ENCODE measurements around the gene CYB5A.

Gene CYB5A

DNA sequence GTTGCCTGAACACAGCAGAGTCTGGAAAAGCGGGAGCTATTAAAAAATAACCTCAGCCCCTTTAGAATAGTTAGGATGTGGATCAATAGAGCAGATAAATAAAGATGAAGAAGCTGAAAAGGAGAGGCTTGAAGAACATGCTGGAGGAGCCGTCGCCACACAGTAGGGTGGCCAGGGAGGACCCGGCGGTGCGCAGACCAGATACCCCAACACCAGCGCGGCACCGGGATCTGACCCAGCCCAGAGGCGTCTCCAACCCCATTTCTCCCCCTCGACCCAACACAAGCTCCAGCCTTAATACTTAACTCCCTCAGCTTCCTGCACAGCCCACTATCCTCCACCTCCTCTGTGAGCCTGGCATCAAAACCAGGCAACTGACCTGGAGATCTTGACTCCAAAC lies 16.0 kb downstream of the CYB5A start:
- Mint-ChIP-seq H3K27me3 (no peaks in the 10 kb centered on the region), H3K27ac (no peak overlapping the region), H3K4me1 (ENCODE audit: low read depth) (peaks cover 4% of the 10 kb centered on the region), H3K4me3 (no peak overlapping the region), H3K36me3 (peaks cover 12% of the 10 kb centered on the region), H3K9me3 (ENCODE audit: low read depth) (no peaks in the 10 kb centered on the region)

DNA sequence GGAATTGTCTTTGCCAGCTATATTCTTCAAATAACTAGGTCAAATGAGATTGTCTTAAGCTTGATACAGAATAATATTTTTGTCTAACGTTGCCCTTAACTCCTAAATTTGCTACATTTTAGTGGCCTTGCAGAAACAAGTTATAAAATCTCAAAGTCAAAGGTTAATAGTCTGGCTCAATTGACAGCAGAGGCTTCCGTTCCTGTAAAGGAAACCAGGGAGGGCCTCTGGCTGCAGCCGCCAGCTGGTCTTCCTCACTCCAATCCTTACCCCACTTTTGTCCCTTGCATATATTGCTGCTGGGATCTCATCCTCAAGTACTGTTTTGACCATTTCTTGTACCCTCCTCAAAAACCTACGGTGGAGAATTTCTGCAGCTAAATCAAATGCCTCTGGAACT lies 17.1 kb downstream of the CYB5A start:
- no peaks in the 10 kb centered on the region for H3K9me3 Mint-ChIP-seq (ENCODE audit: low read depth)
- H3K4me1 Mint-ChIP-seq (ENCODE audit: low read depth), result peaks cover 4% of the 10 kb centered on the region
- H3K36me3 Mint-ChIP-seq, result peaks cover 12% of the 10 kb centered on the region
- no peaks in the 10 kb centered on the region for H3K27me3 Mint-ChIP-seq
- H3K27ac Mint-ChIP-seq, result no peak overlapping the region
- no peak overlapping the region for H3K4me3 Mint-ChIP-seq

DNA sequence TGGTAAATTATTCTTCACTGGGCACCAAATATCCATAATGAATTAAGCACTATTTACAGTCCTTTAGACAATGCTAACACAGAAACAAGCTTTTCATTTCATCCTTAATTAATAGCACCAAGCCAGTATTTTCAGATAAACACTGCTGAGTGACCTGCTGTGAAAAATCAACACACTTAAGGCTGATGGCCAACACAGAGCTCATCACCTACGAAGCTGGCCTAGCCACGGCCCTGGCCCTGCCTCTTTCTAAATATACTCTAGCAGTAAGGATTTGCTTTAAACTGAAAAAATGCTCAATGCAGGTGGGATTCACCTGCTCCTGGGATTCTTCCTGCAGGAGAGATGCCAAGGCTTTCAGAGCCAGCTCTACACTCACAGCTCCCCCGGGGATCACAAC lies 18.4 kb downstream of the CYB5A start:
- Mint-ChIP-seq H3K4me1 (ENCODE audit: low read depth) (peaks cover 7% of the 10 kb centered on the region), H3K4me3 (no peak overlapping the region), H3K36me3 (peaks cover 10% of the 10 kb centered on the region), H3K9me3 (ENCODE audit: low read depth) (no peaks in the 10 kb centered on the region), H3K27me3 (no peaks in the 10 kb centered on the region), H3K27ac (no peak overlapping the region)

- no peaks in the 10 kb centered on the region for H3K27me3 Mint-ChIP-seq
- no peaks in the 10 kb centered on the region for H3K9me3 Mint-ChIP-seq (ENCODE audit: low read depth)
- H3K4me3 Mint-ChIP-seq, result no peak overlapping the region
- H3K36me3 Mint-ChIP-seq, result peaks cover 7% of the 10 kb centered on the region
- no peak overlapping the region for H3K27ac Mint-ChIP-seq
- peaks cover 7% of the 10 kb centered on the region for H3K4me1 Mint-ChIP-seq (ENCODE audit: low read depth)
Observed at GRCh38 chr18:74271635-74272034, 20.1 kb downstream of the CYB5A start.

DNA sequence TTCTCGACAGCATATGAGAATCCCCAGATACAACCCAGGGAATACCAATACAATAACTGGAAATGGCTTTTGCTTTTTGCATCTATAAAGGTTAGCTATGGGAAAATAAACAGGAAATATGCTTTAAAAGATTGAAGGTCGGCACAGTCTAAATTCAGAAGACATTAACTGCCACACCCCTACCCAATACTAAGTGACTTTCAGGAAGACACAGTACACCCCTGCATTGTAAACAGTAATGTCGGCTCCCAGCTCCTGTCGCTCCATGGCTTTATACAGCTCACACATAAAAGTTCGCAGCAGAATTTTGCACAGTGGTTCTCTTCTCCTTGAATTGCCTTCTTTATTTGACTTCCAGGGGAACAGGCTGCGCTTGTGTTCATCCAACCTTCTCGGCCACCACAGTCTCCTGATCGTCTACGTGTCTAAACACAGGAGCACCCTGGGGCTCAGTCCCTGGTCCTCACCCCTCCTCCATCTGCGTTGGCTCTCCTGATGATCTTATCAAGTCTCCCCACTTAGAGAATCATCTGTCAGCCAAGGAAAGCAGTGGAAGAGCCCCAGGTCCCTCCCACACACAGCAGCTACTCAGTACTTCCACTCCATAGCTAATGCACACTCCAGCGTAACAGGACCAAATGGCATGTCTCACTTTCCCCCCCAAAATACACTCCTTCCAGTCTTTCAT lies 22.7 kb downstream of the CYB5A start:
- Mint-ChIP-seq H3K4me3 (no peak overlapping the region), H3K9me3 (ENCODE audit: low read depth) (no peaks in the 10 kb centered on the region), H3K27me3 (no peaks in the 10 kb centered on the region), H3K4me1 (ENCODE audit: low read depth) (peaks cover 3% of the 10 kb centered on the region), H3K36me3 (peaks cover 2% of the 10 kb centered on the region), H3K27ac (no peak overlapping the region)

GRCh38 chr18:74268175-74268574 lies 23.6 kb downstream of the CYB5A start:
- Mint-ChIP-seq H3K9me3 (ENCODE audit: low read depth) (no peaks in the 10 kb centered on the region), H3K4me1 (ENCODE audit: low read depth) (peaks cover 3% of the 10 kb centered on the region), H3K36me3 (peaks cover 2% of the 10 kb centered on the region), H3K27ac (no peak overlapping the region), H3K4me3 (no peak overlapping the region), H3K27me3 (no peaks in the 10 kb centered on the region)

DNA sequence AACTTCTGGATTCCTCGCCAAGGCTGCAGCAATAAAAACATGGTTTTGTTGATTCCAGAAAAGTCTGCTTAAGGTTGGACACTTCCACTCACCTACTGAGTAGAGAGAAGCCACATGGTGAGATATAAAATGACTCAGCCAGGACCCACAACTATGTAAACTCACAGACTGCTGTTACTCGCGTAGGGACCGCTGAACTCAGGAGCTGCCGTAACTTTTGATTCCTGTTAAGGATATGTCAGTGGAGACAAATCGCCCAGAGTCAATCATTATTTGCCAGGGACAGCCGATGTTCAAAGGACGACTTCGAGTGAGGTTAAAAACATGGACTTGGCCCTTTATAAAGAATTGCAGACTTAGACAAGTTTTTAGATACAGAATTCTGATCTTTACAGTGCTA lies 25.6 kb downstream of the CYB5A start:
- Mint-ChIP-seq H3K27me3 (no peaks in the 10 kb centered on the region), H3K36me3 (peaks cover 2% of the 10 kb centered on the region), H3K9me3 (ENCODE audit: low read depth) (no peaks in the 10 kb centered on the region), H3K27ac (no peak overlapping the region), H3K4me1 (ENCODE audit: low read depth) (peaks cover 3% of the 10 kb centered on the region), H3K4me3 (no peak overlapping the region)

DNA sequence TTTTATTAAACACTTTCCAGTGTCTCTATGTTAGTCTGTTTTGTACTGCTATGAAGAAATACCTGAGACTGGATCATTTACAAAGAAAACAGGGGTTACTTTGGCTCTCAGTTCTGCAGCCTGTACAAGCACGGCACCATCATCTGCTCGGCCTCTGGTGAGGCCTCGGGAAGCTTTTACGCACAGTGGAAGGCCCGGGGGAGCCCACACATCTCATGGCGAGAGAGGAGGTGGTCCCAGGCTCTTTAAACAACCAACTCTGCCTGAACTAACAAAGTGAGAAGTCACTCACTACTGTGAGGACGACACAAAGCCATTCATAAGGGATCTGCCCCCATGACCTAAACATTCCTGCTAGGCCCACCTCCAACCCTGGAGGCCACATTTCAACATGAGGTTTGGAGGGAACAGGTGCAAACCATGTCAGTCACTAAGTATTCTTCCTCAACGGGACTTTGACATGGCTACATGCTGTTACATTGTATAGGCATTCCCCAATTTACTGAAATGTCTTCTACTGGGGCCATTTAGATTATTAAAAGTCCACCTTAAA lies 26.1 kb downstream of the CYB5A start:
- H3K36me3 Mint-ChIP-seq, result peaks cover 2% of the 10 kb centered on the region
- no peak overlapping the region for H3K4me3 Mint-ChIP-seq
- H3K4me1 Mint-ChIP-seq (ENCODE audit: low read depth), result peaks cover 3% of the 10 kb centered on the region
- H3K27ac Mint-ChIP-seq, result no peak overlapping the region
- no peaks in the 10 kb centered on the region for H3K27me3 Mint-ChIP-seq
- no peaks in the 10 kb centered on the region for H3K9me3 Mint-ChIP-seq (ENCODE audit: low read depth)

- H3K9me3 Mint-ChIP-seq (ENCODE audit: low read depth), result no peaks in the 10 kb centered on the region
- H3K27me3 Mint-ChIP-seq, result no peaks in the 10 kb centered on the region
- no peak overlapping the region for H3K27ac Mint-ChIP-seq
- no peak overlapping the region for H3K4me3 Mint-ChIP-seq
- peaks cover 2% of the 10 kb centered on the region for H3K36me3 Mint-ChIP-seq
- H3K4me1 Mint-ChIP-seq (ENCODE audit: low read depth), result peaks cover 2% of the 10 kb centered on the region
Observed at GRCh38 chr18:74264303-74265020, 27.3 kb downstream of the CYB5A start.

GRCh38 chr18:74261053-74261713 lies 30.6 kb downstream of the CYB5A start:
- H3K27me3 Mint-ChIP-seq, result no peaks in the 10 kb centered on the region
- no peaks in the 10 kb centered on the region for H3K4me1 Mint-ChIP-seq (ENCODE audit: low read depth)
- H3K27ac Mint-ChIP-seq, result no peak overlapping the region
- H3K9me3 Mint-ChIP-seq (ENCODE audit: low read depth), result no peaks in the 10 kb centered on the region
- H3K36me3 Mint-ChIP-seq, result peaks cover 4% of the 10 kb centered on the region
- no peak overlapping the region for H3K4me3 Mint-ChIP-seq

DNA sequence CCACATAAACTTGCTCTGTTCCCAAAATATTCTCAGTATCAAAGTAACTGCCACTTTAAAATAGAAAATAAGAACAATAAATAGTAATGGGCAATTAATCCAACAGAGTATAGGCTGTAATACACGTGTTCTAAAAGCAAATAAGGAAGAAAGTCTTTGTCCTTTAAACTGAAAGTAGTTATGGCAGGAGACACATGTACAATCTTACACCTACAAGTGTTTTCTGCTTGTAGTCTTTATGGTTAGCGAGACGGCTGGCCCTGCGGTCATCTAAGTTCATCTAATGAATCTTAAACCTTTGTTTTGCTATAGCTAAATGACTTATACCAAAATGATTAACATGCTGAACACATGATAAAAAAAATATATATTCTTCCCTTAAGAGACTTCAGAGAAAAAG lies 32.4 kb downstream of the CYB5A start:
- no peak overlapping the region for H3K27ac Mint-ChIP-seq
- peaks cover 6% of the 10 kb centered on the region for H3K36me3 Mint-ChIP-seq
- no peaks in the 10 kb centered on the region for H3K4me1 Mint-ChIP-seq (ENCODE audit: low read depth)
- H3K27me3 Mint-ChIP-seq, result no peaks in the 10 kb centered on the region
- no peak overlapping the region for H3K4me3 Mint-ChIP-seq
- no peaks in the 10 kb centered on the region for H3K9me3 Mint-ChIP-seq (ENCODE audit: low read depth)

GRCh38 chr18:74257083-74257482 lies 34.7 kb downstream of the CYB5A start:
- peaks cover 4% of the 10 kb centered on the region for H3K4me1 Mint-ChIP-seq (ENCODE audit: low read depth)
- no peak overlapping the region for H3K4me3 Mint-ChIP-seq
- H3K27ac Mint-ChIP-seq, result no peak overlapping the region
- peaks cover 4% of the 10 kb centered on the region for H3K36me3 Mint-ChIP-seq
- H3K9me3 Mint-ChIP-seq (ENCODE audit: low read depth), result no peaks in the 10 kb centered on the region
- no peaks in the 10 kb centered on the region for H3K27me3 Mint-ChIP-seq

DNA sequence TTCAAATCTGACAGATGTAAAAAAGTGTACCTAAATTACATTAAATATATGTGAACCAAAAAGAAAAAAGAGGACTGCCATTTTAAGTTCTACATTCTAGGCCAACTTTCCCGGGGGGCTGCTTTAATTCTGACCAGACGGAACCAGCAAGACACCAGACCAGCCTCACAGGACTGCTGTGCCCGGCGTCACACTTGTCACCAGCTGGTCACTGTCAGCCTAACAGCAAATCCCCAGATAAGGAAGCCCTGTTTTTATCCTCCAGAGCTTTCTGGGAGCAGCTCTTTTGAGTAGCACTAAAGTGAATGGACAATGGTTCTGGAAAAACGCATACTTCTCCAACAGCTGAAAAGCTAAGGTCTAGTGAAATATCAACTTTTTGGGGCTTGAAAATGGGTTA lies 35.6 kb downstream of the CYB5A start:
- Mint-ChIP-seq H3K9me3 (ENCODE audit: low read depth) (no peaks in the 10 kb centered on the region), H3K36me3 (peaks cover 4% of the 10 kb centered on the region), H3K27me3 (no peaks in the 10 kb centered on the region), H3K27ac (no peak overlapping the region), H3K4me1 (ENCODE audit: low read depth) (peaks cover 7% of the 10 kb centered on the region), H3K4me3 (no peak overlapping the region)

DNA sequence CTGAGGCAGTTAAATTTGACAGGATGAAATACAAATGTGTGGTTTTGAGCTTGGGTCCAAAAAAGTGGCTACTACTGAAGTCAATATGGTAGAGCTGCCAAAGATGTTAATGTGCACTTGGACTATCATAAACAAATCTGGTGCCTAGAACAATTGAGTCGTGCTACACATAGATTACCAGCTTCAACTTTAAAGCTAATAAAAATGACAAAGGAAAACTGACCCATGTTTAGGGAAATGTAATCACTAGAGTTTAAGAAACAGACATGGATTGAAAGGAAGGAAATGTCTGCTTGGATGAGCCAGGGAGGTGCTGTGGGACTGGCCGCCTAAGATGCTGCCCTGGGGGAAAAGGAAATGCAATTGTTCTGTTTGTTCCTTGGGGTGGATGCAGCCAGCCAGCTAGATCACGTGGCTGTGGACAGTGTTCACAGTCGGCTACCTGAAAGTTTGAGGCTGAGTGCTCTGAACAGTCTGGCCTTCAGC lies 36.6 kb downstream of the CYB5A start:
- no peaks in the 10 kb centered on the region for H3K9me3 Mint-ChIP-seq (ENCODE audit: low read depth)
- no peaks in the 10 kb centered on the region for H3K27me3 Mint-ChIP-seq
- no peak overlapping the region for H3K27ac Mint-ChIP-seq
- H3K36me3 Mint-ChIP-seq, result peaks cover 4% of the 10 kb centered on the region
- no peak overlapping the region for H3K4me3 Mint-ChIP-seq
- peaks cover 7% of the 10 kb centered on the region for H3K4me1 Mint-ChIP-seq (ENCODE audit: low read depth)

- Mint-ChIP-seq H3K4me1 (ENCODE audit: low read depth) (peaks cover 8% of the 10 kb centered on the region), H3K4me3 (no peak overlapping the region), H3K36me3 (peaks cover 2% of the 10 kb centered on the region), H3K9me3 (ENCODE audit: low read depth) (no peaks in the 10 kb centered on the region), H3K27ac (peak overlapping the region; percentile 58), H3K27me3 (no peaks in the 10 kb centered on the region)
Observed at GRCh38 chr18:74252039-74252395, 39.7 kb downstream of the CYB5A start.
